GM18907 (cell line): ENCODE measurements around the gene NELFCD.
"Not testable (repeated sequence)": the region's sequence is repeated elsewhere in the genome, so short reads cannot be mapped to it uniquely, and the experiment has no call there.

Experiments used
- ATAC-seq: cut with Tn5 transposase; IDR thresholded peaks from one replicate; pipeline ENCODE4 v1.9.1; 2021; ENCODE audit warnings: mild to moderate bottlenecking, moderate library complexity; ENCODE audit not compliant: unreplicated experiment

Gene NELFCD

GRCh38 chr20:59023616-59024015 lies 42.6 kb downstream of the NELFCD start:
- ATAC-seq = no peak

- ATAC-seq = no peak
Measured at GRCh38 chr20:59024111-59024530, 43.1 kb downstream of the NELFCD start.

GRCh38 chr20:59025086-59025485 lies 44.0 kb downstream of the NELFCD start:
- ATAC-seq = no peak

DNA sequence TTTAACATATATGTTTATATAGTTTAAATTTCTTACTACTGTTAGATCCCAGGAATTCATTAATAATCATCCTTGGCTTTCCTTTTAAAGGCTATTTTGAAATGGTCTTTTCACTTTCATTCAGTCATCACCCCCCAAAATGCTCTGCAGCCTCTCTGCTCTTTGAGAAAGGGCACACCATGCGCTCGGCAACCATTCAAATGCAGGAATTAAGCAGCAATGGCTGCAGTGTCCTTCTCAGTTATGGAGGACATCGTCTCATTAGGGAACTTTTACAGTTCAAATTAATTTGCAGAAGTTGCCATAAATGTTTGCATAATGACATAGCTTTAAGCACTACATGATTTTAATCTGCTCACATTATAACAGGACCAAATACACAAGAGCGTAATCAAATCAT lies 44.5 kb downstream of the NELFCD start:
- ATAC-seq = no peak

GRCh38 chr20:59026904-59027740 lies 46.1 kb downstream of the NELFCD start:
- no peak for ATAC-seq

DNA sequence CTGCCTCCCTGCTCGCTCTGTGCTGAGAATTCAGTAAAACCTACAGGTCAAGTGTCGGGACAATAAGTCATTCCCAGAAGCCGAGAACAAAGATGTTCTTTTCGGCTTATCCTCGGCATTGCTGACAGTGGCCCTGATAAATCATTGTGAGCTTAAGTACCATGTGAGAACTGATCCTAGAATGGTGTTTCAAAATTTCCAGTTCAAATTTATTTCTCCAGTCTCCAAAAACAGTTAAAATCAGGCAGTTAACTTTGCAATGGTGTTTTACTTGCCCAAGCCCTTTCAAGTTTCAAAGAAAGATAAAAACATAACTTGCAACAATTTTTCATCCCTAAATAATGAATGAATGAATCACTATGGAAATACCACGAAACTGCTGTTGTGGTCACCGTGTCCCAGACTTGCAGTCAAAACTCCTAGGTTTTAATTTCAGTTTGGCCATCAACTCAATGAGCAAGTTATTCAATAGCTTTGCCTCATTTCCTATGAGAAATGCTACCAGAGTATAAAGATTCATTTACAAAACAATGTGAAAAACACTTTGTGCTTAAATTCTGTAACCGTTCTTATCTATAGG lies 46.8 kb downstream of the NELFCD start:
- no peak for ATAC-seq

GRCh38 chr20:59028812-59029211 lies 47.8 kb downstream of the NELFCD start:
- ATAC-seq = no peak

DNA sequence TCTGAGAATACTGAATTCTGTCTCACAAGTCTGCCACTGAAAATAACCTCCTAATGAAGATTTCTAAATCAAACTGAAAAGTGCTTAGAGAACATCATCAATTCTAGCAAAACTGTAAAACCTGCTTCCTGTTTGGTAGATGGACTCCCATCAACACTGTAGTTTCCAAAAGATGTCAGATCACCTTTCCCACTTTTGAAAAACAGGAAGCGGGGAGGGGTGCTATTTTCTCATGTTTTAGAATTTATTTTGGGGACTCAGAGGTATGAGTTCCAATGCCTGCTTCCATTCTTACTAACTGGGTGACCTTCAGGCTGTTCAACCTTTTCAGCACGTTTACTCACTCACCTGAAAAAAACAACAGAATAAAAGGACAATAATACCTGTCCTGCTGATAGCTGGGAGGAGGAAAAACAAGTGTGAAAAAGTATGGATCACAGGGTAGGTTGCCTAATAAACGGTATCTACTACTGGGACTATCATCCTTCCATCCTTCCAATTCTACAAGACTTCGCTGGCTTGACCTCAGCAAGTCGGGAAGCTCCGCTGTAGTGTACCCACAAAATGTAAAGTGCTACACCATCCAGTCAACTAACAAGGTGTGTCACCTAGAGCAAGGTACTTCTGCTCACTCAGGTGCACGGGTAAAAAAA lies 50.0 kb downstream of the NELFCD start:
- no peak for ATAC-seq

- no peak for ATAC-seq
Measured at GRCh38 chr20:59031564-59032022, 50.5 kb downstream of the NELFCD start.

DNA sequence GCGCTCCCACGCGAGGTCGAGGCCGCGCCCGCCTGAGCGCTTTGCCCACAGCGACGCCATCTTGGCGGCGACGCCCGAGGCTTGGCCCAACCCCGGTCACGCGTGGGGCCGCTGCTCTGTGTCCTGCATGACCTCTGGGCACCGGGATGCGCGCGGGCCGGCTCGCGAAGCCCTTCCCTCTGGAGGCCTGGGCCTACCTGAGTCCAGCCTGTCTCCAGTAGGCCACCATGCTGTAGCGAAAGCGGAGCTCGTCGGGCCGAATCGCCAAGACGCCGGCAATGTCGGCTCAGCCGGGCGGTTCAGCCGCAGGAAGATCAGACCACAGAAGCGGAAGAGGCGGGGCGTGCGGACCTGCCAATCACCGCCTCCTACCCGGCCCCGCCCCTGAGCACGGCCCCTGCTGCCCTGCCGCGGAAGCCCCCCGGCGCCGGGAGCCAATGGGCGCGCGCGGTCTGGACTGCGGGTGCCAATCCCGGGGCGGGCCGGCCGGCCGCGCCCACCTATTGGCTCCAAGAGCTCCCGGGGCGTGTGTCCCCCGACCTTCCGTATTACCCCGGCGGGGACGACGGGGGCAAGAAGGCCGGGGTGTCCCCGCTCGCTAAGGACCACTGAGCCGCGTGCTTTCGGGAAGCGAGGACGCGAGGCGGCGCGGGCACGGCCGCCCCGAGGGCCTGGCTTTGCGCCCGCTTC lies 51.1 kb downstream of the NELFCD start, which contains the start of gene ATP5F1E:
ATP5F1E (minus strand) TSS at position 313 of the 690 bp plus-strand sequence; CDS start at position 229, 84 bp downstream.
- ATAC-seq = peak; percentile 91

DNA sequence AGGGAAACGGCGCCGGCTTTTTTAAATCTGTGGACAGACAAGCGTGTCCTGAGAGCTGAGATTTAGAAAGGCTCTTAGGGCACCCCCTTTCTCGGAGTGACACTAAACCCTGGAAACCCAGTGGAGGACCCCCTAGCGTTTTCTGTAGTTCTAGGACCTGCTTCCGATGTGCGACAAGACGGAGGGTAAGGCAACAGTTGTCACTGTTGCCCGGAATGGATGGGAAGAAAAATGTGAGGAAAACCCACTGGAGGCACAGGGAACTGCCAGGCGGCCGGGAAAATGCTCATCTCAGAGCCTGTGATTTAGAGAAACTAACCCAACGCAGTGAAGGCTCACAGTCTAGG lies 51.6 kb downstream of the NELFCD start:
- ATAC-seq = no peak

DNA sequence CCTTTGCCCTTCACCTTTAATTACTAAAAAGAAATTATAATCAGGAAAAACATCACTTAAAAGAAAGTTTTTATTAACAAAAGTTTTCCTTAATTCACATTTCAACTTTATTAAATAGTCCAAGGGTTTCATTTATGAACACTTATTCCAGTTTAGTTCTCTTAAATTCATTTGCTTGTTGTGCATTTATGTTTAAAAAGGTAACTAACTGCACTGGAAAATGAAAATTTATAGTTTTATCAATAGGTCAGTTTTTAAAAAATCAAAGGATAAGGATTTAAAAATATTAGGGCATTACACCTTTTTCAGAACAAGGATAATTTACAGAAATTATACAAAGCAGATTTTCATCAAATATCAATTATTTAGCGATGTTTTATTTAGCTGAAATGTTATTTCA lies 52.0 kb downstream of the NELFCD start:
- ATAC-seq = no peak

GRCh38 chr20:59033616-59034165 lies 52.6 kb downstream of the NELFCD start:
- ATAC-seq = no peak

- no peak for ATAC-seq
Measured at GRCh38 chr20:59035381-59035780, 54.3 kb downstream of the NELFCD start.

GRCh38 chr20:59037386-59037785 lies 56.3 kb downstream of the NELFCD start:
- ATAC-seq = no peak

- ATAC-seq = no peak
Measured at GRCh38 chr20:59039233-59039632, 58.2 kb downstream of the NELFCD start.

DNA sequence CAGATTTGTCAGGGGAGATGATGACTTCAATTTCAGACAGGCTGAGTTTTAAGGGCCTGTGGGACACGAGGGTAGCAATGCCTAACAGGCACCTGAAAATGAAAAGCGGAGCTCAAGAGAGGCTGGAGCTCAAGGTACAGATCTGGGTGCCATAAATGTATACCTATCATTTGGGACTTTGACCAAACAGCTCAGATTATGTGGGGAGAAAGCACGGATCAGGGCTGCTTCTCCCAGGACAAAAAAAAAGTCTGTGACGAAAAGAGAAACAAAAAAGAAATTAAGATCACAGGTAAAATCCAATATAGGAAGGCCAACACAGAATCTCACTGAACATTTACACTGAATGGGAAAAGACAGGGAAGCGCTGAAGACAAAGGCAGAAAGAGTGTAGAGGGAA lies 59.6 kb downstream of the NELFCD start:
- ATAC-seq = no peak

DNA sequence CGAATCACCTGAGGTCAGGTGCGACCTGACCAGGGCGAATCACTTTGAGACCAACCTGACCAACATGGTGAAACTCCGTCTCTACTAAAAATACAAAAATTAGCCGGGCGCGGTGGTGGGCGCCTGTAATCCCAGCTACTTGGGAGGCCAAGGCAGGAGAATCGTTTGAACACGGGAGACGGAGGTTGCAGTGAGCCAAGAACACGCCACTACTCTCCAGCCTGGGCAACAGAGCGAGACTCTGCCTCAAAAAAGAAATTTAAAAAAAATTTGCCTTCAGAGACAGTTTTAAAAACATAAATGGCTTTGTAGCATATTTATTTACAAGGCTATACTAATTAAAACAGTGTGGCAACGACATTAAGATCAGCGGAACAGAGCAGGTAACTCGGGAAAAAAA lies 60.4 kb downstream of the NELFCD start:
- not testable (repeated sequence) for ATAC-seq

DNA sequence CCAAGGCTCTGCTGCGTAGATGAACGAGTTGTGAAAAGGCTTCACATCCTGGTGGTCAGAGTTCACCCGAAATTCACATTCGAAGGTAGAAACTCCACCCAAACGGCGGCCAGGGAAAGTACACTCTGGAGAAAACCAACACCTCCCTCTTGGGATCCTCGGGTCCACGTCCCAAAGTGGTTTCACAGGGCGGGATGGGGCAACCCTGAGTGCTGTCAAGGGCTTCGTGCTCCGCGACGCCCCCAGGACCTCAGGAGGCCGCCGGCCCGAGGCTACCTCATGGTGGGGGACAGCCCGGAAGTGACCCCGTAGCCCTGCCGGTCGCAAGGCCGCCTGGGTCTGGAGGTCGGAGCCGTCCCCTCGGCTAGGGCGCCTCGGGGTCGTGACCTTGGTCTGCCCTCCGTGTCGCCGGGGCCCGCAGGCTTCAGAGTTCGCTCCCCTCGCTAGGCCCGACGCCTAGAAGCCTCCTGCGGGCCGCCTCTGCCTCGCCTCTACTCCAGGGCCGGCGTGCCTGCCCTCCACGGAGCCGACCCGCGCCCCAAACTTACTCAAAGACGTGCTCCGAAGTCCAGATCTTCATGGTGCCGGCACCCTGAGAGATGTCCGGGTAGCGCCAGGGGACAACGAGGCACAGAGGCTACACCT lies 61.2 kb downstream of the NELFCD start, which contains the start of gene PRELID3B:
PRELID3B (minus strand) TSS at position 636 of the 645 bp plus-strand sequence; CDS start at position 580, 56 bp downstream.
- peak; percentile 36 for ATAC-seq
